ENCODE results near the gene UMPS.

Gene UMPS

DNA sequence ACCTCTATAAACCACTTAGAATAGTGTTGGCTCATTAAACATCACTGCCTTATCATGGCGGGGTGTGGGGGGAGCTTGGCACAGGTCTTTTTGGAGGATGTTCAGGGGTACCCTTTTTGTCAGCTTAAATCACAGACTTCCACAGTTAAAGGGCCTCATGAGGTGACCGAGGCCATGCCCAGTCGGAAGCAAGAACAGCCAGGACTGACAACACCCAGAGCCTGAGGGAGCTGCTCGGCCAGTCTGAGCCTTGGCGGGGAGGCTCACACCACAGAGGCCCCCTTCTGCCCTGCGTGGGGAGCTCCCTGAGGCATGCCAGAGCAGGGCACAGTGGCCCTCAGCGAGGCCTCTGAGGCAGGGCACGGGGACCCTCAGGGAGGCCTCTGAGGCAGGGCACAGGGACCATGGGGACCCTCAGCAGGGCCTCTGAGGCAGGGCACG is 49.5 kb downstream of the UMPS start:
- POLR2A ChIA-PET: no interaction called here

DNA sequence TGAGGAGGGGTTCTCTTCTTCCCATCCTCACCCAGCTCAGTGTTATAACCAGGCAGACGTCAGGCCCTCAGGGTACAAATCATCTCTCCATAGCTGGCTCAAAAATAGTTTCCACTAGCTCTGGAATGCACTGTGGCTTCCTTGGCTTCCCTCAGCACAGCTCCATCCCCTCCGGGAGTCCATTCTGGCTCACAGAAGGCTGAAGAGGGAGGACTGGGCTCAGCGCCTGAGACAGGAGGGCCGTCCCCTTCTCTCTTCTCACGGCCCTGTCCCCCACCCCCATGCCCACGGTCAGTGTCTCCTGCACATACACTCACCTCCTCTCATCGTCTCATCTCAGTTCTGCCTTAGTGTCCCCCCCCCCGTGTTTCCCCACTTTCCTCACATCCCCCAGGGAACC is 50.1 kb downstream of the UMPS start:
- no peak for TF ChIP-seq ZNF76 (tag by site-specific recombination; IDR thresholded peaks at IDR 0.05; ENCODE audit: borderline replicate concordance, low read depth)
- no peak for TF ChIP-seq ZNF24 (tag by site-specific recombination; IDR thresholded peaks at IDR 0.05)
- TF ChIP-seq ZBTB48 (tag by site-specific recombination; IDR thresholded peaks at IDR 0.05): no peak
- TF ChIP-seq ZNF350 (tag by site-specific recombination; IDR thresholded peaks at IDR 0.05): no peak
- no peak for TF ChIP-seq ZNF140 (tag by site-specific recombination; IDR thresholded peaks at IDR 0.05)
- TF ChIP-seq ZNF660 (tag by site-specific recombination; IDR thresholded peaks at IDR 0.05): no peak
- TF ChIP-seq ZNF223 (tag by site-specific recombination; IDR thresholded peaks at IDR 0.05): no peak
- TF ChIP-seq, protein P1, sequence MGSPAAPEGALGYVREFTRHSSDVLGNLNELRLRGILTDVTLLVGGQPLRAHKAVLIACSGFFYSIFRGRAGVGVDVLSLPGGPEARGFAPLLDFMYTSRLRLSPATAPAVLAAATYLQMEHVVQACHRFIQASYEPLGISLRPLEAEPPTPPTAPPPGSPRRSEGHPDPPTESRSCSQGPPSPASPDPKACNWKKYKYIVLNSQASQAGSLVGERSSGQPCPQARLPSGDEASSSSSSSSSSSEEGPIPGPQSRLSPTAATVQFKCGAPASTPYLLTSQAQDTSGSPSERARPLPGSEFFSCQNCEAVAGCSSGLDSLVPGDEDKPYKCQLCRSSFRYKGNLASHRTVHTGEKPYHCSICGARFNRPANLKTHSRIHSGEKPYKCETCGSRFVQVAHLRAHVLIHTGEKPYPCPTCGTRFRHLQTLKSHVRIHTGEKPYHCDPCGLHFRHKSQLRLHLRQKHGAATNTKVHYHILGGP (tag by site-specific recombination; IDR thresholded peaks at IDR 0.05): no peak
- TF ChIP-seq ZNF133 (tag by site-specific recombination; IDR thresholded peaks at IDR 0.05): no peak
- TF ChIP-seq, protein P2, sequence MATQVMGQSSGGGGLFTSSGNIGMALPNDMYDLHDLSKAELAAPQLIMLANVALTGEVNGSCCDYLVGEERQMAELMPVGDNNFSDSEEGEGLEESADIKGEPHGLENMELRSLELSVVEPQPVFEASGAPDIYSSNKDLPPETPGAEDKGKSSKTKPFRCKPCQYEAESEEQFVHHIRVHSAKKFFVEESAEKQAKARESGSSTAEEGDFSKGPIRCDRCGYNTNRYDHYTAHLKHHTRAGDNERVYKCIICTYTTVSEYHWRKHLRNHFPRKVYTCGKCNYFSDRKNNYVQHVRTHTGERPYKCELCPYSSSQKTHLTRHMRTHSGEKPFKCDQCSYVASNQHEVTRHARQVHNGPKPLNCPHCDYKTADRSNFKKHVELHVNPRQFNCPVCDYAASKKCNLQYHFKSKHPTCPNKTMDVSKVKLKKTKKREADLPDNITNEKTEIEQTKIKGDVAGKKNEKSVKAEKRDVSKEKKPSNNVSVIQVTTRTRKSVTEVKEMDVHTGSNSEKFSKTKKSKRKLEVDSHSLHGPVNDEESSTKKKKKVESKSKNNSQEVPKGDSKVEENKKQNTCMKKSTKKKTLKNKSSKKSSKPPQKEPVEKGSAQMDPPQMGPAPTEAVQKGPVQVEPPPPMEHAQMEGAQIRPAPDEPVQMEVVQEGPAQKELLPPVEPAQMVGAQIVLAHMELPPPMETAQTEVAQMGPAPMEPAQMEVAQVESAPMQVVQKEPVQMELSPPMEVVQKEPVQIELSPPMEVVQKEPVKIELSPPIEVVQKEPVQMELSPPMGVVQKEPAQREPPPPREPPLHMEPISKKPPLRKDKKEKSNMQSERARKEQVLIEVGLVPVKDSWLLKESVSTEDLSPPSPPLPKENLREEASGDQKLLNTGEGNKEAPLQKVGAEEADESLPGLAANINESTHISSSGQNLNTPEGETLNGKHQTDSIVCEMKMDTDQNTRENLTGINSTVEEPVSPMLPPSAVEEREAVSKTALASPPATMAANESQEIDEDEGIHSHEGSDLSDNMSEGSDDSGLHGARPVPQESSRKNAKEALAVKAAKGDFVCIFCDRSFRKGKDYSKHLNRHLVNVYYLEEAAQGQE (tag by site-specific recombination; IDR thresholded peaks at IDR 0.05): no peak
- Histone ChIP-seq H3K4me3 (ENCODE audit: low read depth, low read length) (no peak overlapping the region), H3K27ac (ENCODE audit: extremely low read depth, low read depth, low read length) (no peak overlapping the region), H3K4me1 (ENCODE audit: control insufficient read depth, insufficient read depth, low read length) (peaks cover 8% of the 10 kb centered on the region; the same call in 1 of the 2 replicates), H3K9me3 (ENCODE audit: control insufficient read depth, insufficient read depth, low read depth, low read length) (no peaks in the 10 kb centered on the region), H3K36me3 (ENCODE audit: control insufficient read depth in 2 of 2, insufficient read depth in 1 of 2, low read length in 2 of 2) (no peaks in the 10 kb centered on the region)
- ChIA-PET CTCF (interaction anchor here (0.6 to 0.9 kb wide), 3 partner anchors 11 to 1085 kb away, joined by 3 read pairs; no protein-coding TSS in a partner anchor), POLR2A (no interaction called here)

More for the DNA sequence above, 49.5 kb downstream of the UMPS start:
- no peak for TF ChIP-seq ZFHX2 (tag by site-specific recombination; conservative IDR thresholded peaks at IDR 0.05)
- TF ChIP-seq ZNF157 (tag by site-specific recombination; IDR thresholded peaks at IDR 0.05): no peak
- CTCF ChIA-PET: interaction anchor here (0.5 to 0.9 kb wide), 2 partner anchors 11 to 877 kb away, joined by 3 to 4 read pairs; no protein-coding TSS in a partner anchor
- peaks cover 0 to 3% of the 10 kb centered on the region in 2 experiments; a peak in 1 of 3 replicates for H3K36me3 ChIP-seq (ENCODE audit: control insufficient read depth in 2 of 2, insufficient read depth in 1 of 2, low read length in 2 of 2)
- no peak overlapping the region for H3K27ac ChIP-seq (ENCODE audit: extremely low read depth, low read depth, low read length)
- peaks cover 8% of the 10 kb centered on the region; the same call in 1 of the 2 replicates for H3K4me1 ChIP-seq (ENCODE audit: control insufficient read depth, insufficient read depth, low read length)
- H3K9me3 ChIP-seq (ENCODE audit: control insufficient read depth, insufficient read depth, low read depth, low read length): no peaks in the 10 kb centered on the region
- no peak overlapping the region for H3K4me3 ChIP-seq (ENCODE audit: low read depth, low read length)

GRCh38 chr3:124780761-124781475 is 50.7 kb downstream of the UMPS start:
- POLR2A ChIA-PET: no interaction called here
- Histone ChIP-seq H3K4me1 (ENCODE audit: control insufficient read depth, insufficient read depth, low read length) (peaks cover 8% of the 10 kb centered on the region; the same call in 1 of the 2 replicates), H3K9me3 (ENCODE audit: control insufficient read depth, insufficient read depth, low read depth, low read length) (no peaks in the 10 kb centered on the region), H3K36me3 (ENCODE audit: control insufficient read depth in 2 of 2, insufficient read depth in 1 of 2, low read length in 2 of 2) (no peaks in the 10 kb centered on the region), H3K27ac (ENCODE audit: extremely low read depth, low read depth, low read length) (no peak overlapping the region), H3K4me3 (ENCODE audit: low read depth, low read length) (no peak overlapping the region)
- CTCF ChIA-PET: interaction anchor here (0.6 to 1.4 kb wide), 5 partner anchors 12 to 1084 kb away, joined by 3 read pairs; no protein-coding TSS in a partner anchor
- no peak for TF ChIP-seq ZNF175 (tag by site-specific recombination; IDR thresholded peaks at IDR 0.05)
- no peak for TF ChIP-seq ZNF776 (tag by site-specific recombination; IDR thresholded peaks at IDR 0.05; ENCODE audit: borderline replicate concordance)
- TF ChIP-seq ZNF610 (tag by site-specific recombination; IDR thresholded peaks at IDR 0.05; ENCODE audit: borderline replicate concordance): no peak
- TF ChIP-seq, protein P3, sequence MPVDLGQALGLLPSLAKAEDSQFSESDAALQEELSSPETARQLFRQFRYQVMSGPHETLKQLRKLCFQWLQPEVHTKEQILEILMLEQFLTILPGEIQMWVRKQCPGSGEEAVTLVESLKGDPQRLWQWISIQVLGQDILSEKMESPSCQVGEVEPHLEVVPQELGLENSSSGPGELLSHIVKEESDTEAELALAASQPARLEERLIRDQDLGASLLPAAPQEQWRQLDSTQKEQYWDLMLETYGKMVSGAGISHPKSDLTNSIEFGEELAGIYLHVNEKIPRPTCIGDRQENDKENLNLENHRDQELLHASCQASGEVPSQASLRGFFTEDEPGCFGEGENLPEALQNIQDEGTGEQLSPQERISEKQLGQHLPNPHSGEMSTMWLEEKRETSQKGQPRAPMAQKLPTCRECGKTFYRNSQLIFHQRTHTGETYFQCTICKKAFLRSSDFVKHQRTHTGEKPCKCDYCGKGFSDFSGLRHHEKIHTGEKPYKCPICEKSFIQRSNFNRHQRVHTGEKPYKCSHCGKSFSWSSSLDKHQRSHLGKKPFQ (tag by site-specific recombination; IDR thresholded peaks at IDR 0.05): no peak
- TF ChIP-seq, protein P4, sequence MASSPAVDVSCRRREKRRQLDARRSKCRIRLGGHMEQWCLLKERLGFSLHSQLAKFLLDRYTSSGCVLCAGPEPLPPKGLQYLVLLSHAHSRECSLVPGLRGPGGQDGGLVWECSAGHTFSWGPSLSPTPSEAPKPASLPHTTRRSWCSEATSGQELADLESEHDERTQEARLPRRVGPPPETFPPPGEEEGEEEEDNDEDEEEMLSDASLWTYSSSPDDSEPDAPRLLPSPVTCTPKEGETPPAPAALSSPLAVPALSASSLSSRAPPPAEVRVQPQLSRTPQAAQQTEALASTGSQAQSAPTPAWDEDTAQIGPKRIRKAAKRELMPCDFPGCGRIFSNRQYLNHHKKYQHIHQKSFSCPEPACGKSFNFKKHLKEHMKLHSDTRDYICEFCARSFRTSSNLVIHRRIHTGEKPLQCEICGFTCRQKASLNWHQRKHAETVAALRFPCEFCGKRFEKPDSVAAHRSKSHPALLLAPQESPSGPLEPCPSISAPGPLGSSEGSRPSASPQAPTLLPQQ (tag by site-specific recombination; IDR thresholded peaks at IDR 0.05): no peak
- TF ChIP-seq ZNF140 (tag by site-specific recombination; IDR thresholded peaks at IDR 0.05): no peak

Data from HEK293 (cell line).